Astrocyte of the spinal cord (primary cell): ENCODE results near the gene ELFN2.
"Not testable (repeated sequence)": the region's sequence is repeated elsewhere in the genome, so short reads cannot be mapped to it uniquely, and the experiment has no call there.

Source experiments
- DNase-seq: peaks from one replicate; pipeline ENCODE4 v3.0.0; 2011; ENCODE audit warnings: low read depth, low spot score
- H3K4me3 ChIP-seq: 2 replicates; pipeline ENCODE4 v1.5.1; 2011; ENCODE audit warnings: low read depth, mild to moderate bottlenecking, low read length, moderate library complexity
- in situ Hi-C: cut with HindIII; loops from 2 replicates; pipeline ENCODE4 v1.10.0; 2017; ENCODE audit warnings: low sequenced_read_pairs
- TF ChIP-seq, protein P1 (sequence below): IDR thresholded peaks from 2 replicates; pipeline ENCODE4 v1.5.1; 2012; ENCODE audit warnings: low read depth, mild to moderate bottlenecking, low read length, inconsistent platforms

The ELFN2 gene

DNA sequence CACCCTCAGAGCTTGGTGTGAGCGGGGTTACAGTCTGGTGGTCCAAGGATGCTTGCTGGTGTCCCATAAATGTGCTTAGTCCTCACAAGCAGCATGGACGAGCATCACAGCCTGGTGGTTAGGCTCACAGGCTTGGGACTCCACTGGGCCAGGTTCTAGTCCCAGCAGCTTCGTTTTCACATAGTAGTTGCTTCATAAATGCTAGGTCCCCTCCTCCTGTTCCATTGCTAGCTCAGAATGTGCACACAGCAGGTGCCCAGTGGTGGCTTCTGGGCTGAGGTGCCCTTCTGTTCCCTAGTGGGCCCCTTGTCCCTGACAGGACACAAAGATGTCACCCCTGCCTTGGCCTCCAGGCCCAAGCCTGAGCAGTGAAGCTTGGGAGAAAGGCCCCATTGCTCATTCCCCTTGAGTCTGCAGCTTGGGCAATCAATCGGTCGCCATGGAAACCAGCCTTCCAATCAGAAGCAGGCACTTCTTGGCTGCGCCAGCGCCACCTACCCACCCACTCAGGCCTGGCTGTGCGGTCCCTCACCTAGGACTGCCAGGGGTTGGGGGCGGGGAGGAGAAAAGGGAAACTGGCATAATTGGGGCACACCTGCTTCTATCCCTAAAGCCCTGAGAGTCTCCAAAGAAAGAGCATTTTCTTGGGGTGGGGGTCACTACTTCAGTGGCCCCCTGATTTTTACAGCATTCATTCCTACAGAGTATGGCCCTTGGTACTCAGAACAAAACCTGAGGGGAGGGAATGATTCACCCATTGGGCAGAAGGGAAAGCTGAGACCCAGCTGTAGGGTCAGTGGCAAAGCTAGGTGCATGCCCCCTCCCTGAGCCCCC is 96.9 kb downstream of the ELFN2 start:
- no peak overlapping the region for H3K4me3 ChIP-seq
- TF ChIP-seq, protein P1, sequence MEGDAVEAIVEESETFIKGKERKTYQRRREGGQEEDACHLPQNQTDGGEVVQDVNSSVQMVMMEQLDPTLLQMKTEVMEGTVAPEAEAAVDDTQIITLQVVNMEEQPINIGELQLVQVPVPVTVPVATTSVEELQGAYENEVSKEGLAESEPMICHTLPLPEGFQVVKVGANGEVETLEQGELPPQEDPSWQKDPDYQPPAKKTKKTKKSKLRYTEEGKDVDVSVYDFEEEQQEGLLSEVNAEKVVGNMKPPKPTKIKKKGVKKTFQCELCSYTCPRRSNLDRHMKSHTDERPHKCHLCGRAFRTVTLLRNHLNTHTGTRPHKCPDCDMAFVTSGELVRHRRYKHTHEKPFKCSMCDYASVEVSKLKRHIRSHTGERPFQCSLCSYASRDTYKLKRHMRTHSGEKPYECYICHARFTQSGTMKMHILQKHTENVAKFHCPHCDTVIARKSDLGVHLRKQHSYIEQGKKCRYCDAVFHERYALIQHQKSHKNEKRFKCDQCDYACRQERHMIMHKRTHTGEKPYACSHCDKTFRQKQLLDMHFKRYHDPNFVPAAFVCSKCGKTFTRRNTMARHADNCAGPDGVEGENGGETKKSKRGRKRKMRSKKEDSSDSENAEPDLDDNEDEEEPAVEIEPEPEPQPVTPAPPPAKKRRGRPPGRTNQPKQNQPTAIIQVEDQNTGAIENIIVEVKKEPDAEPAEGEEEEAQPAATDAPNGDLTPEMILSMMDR, result peak; percentile 41
- in situ Hi-C loops, result no loop called here
- DNase-seq, result peak; percentile 75

DNA sequence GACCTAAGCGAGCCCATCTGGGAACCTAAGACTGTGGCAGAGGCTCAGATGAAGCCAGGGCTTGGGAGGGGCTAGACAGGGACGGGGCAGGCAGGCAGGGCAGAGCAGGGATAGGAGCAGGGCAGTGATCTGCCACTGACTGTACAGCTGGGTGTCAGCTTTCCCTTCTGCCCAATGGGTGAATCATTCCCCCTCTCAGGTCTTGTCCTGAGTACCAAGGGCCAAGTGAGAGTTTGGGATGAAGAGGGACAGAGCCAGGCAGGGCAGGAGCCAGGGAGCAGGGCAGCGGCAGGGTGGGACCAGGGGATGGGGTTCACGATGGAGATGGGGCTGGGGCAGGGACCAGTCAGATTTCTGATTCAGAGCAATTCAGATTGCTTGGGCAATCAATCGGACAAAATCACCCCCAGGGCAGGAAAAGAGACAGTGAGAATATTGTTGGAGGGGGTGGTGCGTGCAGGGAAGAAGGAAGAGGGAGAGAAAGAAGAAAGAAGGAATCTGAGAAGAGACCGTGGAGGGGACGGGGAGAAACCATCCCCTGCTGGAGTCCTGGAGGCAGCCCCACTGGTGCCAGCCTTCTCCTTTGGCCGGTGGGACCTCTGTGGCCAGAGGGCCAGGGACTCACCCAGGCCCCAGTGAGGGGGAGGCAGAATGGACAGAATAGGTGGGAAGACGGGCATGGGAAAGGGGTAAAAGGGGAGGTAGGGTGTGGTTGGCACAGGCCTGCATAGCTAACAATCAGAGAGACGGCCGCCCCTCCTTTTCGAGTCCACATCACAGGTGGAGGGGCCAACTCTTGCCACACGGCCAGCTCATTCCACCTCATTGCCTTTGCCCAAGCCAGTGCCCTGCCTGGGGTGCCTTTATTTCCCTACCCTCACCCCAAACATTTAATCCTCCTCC is 97.8 kb downstream of the ELFN2 start:
- no peak for DNase-seq
- in situ Hi-C loops, result no loop called here
- H3K4me3 ChIP-seq, result no peak overlapping the region
- TF ChIP-seq, protein P1, result no peak

DNA sequence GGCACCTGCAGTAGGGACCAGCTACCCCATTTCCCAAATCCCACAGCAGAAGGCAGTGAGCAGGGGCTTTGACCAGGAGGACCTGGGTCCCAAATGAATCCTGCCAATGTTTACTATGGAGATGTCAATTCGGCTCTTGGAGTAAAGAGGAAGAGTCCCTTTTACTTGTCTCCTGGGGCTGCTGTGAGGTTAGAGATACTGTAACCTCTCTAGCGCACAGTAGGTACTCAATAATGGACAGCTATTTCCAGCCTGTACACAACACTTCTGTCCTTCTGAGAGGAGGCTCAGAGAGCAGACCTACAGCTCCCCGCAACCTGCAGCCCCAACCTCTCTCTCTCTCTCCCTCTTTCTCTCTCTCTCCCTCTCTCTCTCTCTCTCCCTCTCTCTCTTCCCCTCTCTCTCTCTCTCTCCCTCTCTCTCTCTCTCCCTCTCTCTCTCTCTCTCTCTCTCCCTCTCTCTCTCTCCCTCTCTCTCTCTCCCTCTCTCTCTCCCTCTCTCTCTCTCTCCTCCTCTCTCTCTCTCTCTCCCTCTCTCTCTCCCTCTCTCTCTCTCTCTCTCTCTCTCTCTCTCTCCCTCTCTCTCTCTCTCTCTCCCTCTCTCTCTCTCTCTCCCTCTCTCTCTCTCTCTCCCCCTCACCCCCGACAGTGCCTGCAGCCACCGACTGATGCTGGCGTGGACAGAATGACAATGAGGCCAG is 98.6 kb downstream of the ELFN2 start:
- H3K4me3 ChIP-seq, DNase-seq, in situ Hi-C loops: not testable (repeated sequence)

DNA sequence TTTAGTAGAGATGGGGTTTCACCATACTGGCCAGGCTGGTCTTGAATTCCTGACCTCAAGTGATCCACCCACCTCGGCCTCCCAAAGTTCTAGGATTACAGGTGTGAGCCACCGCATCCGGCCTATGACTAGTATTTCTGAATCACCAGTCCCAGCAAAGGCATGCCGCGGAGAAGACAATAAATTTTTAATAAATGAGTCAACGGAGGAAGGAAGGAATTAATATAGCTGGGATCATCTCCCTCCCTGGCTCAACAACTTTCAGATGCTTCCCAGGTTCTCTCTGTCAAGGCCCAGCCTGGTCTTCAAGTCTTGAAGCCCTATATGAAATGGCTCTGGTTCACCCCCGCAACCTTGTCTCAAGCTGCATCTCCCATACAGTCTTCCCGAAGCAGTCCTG is 99.3 kb downstream of the ELFN2 start:
- DNase-seq, result peak; percentile 79
- TF ChIP-seq, protein P1, result no peak
- in situ Hi-C loops, result no loop called here
- H3K4me3 ChIP-seq, result no peak overlapping the region

DNA sequence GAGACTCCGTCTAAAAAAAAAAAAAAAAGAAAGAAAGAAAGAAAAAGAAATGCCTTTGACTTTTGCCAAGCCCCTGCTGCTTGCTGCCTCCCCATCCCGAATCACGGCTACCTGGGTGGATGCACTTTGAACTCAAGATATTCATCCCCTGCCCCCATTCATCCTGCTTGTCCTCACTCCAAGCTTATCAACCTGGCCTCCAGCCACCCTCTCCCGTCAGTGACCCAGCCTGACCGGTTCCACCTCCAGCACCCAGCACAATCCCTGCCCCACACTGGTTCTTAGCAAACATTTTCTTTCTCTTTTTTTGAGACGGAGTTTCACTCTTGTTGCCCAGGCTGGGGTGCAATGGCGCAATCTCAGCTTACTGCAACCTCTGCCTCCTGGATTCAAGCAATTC is 100.6 kb downstream of the ELFN2 start:
- no peak overlapping the region for H3K4me3 ChIP-seq
- TF ChIP-seq, protein P1, result no peak
- in situ Hi-C loops, result no loop called here
- DNase-seq, result no peak

DNA sequence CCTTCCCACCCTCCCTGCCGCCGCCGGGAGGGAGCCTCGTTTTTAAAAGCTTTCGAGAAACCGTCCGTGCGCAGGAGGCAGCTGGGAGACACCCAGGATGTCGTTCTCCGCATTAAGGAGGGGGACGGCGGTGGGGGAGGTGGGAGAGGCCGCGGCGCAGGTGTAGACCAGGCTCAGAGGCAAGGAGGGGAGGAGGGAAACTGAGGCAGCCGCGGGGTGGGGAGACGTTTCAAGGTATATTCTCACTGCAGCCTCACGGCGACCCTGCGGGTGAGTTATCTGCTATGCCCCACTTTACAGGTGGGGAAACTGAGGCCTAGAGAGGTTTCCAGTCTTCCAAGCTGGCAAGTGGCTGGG is 102.3 kb downstream of the ELFN2 start:
- in situ Hi-C loops, result no loop called here
- peak overlapping the region; percentile 2 for H3K4me3 ChIP-seq
- TF ChIP-seq, protein P1, result no peak
- no peak for DNase-seq
